ENCODE measurements around the gene ATXN7L3B.

ATXN7L3B gene

GRCh38 chr12:74552201-74552600 lies 14.6 kb downstream of the ATXN7L3B start:
- no peak for DNase-seq

GRCh38 chr12:74559728-74560127 lies 22.1 kb downstream of the ATXN7L3B start:
- no peak for DNase-seq

GRCh38 chr12:74563927-74564326 lies 26.3 kb downstream of the ATXN7L3B start:
- no peak for DNase-seq

GRCh38 chr12:74578486-74578885 lies 40.9 kb downstream of the ATXN7L3B start:
- no peak for DNase-seq

GRCh38 chr12:74579446-74579845 lies 41.8 kb downstream of the ATXN7L3B start:
- DNase-seq, result no peak

- DNase-seq, result no peak
Measured at GRCh38 chr12:74579981-74580380, 42.3 kb downstream of the ATXN7L3B start.

GRCh38 chr12:74581439-74581838 lies 43.8 kb downstream of the ATXN7L3B start:
- DNase-seq, result no peak

GRCh38 chr12:74584483-74585062 lies 46.9 kb downstream of the ATXN7L3B start:
- no peak for DNase-seq

GRCh38 chr12:74586251-74586650 lies 48.6 kb downstream of the ATXN7L3B start:
- no peak for DNase-seq

Measured in stimulated activated CD8-positive, alpha-beta memory T cell treated with anti-CD3 and anti-CD28 coated beads, Interleukin-4, amount 100 ng/mL, for 48 hours (primary cell).